Uterus (tissue), 4 donors: ENCODE results near the gene SETD4. TPM values are rescaled to one million over a fixed set of nuclear protein-coding genes. Genes with fewer than 3 reads are reported as not detected.
"Not testable (repeated sequence)": the region's sequence is repeated elsewhere in the genome, so short reads cannot be mapped to it uniquely, and the experiment has no call there.

Experiments used
- DNase-seq, 2 donors: peaks; one replicate each; pipeline ENCODE4 v3.0.0-alpha.2; 2019 to 2020
- H3K27ac ChIP-seq, 2 donors: fragments of 200-600 bp; sonication (generic); 1 replicate in 1 of 2; 2 replicates in 1 of 2; pipeline ENCODE4 v1.5.1; 2016 to 2018
- H3K27me3 ChIP-seq, 2 donors: fragments of 200-600 bp; sonication (generic); one replicate each; pipeline ENCODE4 v1.5.1; 2018 to 2019; ENCODE audit warnings: control low read depth in 1 of 2
- H3K36me3 ChIP-seq, 2 donors: fragments of 200-600 bp; sonication (generic); one replicate each; pipeline ENCODE4 v1.5.1; 2019; ENCODE audit warnings: control low read depth in 1 of 2
- H3K4me1 ChIP-seq, 2 donors: fragments of 200-600 bp; sonication (generic); one replicate each; pipeline ENCODE4 v1.5.1; 2018 to 2019; ENCODE audit warnings: control low read depth in 1 of 2
- H3K4me3 ChIP-seq, 2 donors: fragments of 200-600 bp; sonication (generic); 1 replicate in 1 of 2; 2 replicates in 1 of 2; pipeline ENCODE4 v1.5.1; 2018 to 2019; ENCODE audit warnings: mild to moderate bottlenecking in 1 of 2
- H3K9me3 ChIP-seq, 2 donors: fragments of 200-600 bp; sonication (generic); one replicate each; pipeline ENCODE4 v1.5.1; 2019; ENCODE audit warnings: control low read depth in 1 of 2
- CTCF ChIP-seq, 4 experiments: fragments of 200-600 bp in 2 of 4; fragments of 450-650 bp in 2 of 4; sonication (generic) in 2 of 4; IDR thresholded peaks; one replicate each; pipeline ENCODE4 v1.5.1; 2016 to 2019; ENCODE audit warnings: antibody characterized with exemption in 4 of 4, mild to moderate bottlenecking in 2 of 4, moderate library complexity in 1 of 4
- POLR2A ChIP-seq, 2 donors: fragments of 450-650 bp; IDR thresholded peaks; one replicate each; pipeline ENCODE4 v1.6.1; 2016; ENCODE audit warnings: antibody characterized with exemption in 2 of 2, mild to moderate bottlenecking in 1 of 2, moderate library complexity in 1 of 2
- intact Hi-C: fragments of 100-400 bp; cut with DNase I; formaldehyde crosslinking; loops from one replicate; pipeline ENCODE4 v1.15.1; 2023; ENCODE audit warnings: low total_unique reads
- total RNA-seq, 4 donors: library from RNA; depleted of rRNA in 3 of 4; stranded (reverse); fragments of >200 nt in 3 of 4; gene quantifications; one replicate each; pipeline versions ENCODE4 v1.1.0 to v1.2.4, GENCODE V29; 2014 to 2023
- donor health status: DM: yes; HTN: yes; CAD: no.

Gene SETD4
- total RNA-seq, 4 donors from 2014 or later = 12.4 to 35.6 (median 22.3) TPM

GRCh38 chr21:36077758-36078157, 17.4 kb upstream of the SETD4 start:
- no peak for TF ChIP-seq POLR2A (IDR thresholded peaks at IDR 0.05)
- no peak for TF ChIP-seq CTCF (IDR thresholded peaks at IDR 0.05)
- no peak overlapping the region for H3K27ac ChIP-seq
- no peaks in the 10 kb centered on the region for H3K27me3 ChIP-seq
- no peaks in the 10 kb centered on the region for H3K9me3 ChIP-seq
- H3K4me1 ChIP-seq = no peaks in the 10 kb centered on the region
- DNase-seq = no peak
- H3K36me3 ChIP-seq = no peaks in the 10 kb centered on the region
- no peak overlapping the region for H3K4me3 ChIP-seq
- intact Hi-C loops = no loop called here

- Histone ChIP-seq H3K9me3 (no peaks in the 10 kb centered on the region), H3K4me1 (no peaks in the 10 kb centered on the region), H3K36me3 (no peaks in the 10 kb centered on the region), H3K4me3 (no peak overlapping the region), H3K27ac (no peak overlapping the region), H3K27me3 (no peaks in the 10 kb centered on the region)
- TF ChIP-seq CTCF (IDR thresholded peaks at IDR 0.05) (no peak), POLR2A (IDR thresholded peaks at IDR 0.05) (no peak)
- no peak for DNase-seq
- intact Hi-C loops = no loop called here
These were observed 16.7 kb upstream of the SETD4 start for GRCh38 chr21:36076878-36077655.

GRCh38 chr21:36075953-36076352, 15.6 kb upstream of the SETD4 start:
- intact Hi-C loops = no loop called here
- no peaks in the 10 kb centered on the region for H3K9me3 ChIP-seq

GRCh38 chr21:36075171-36075570, 14.8 kb upstream of the SETD4 start:
- peaks cover 0 to 3% of the 10 kb centered on the region in 2 donors for H3K4me1 ChIP-seq
- H3K4me3 ChIP-seq = no peak overlapping the region
- H3K27ac ChIP-seq = no peak overlapping the region

More at GRCh38 chr21:36075953-36076352, 15.6 kb upstream of the SETD4 start:
- Histone ChIP-seq H3K4me3 (no peak overlapping the region), H3K27me3 (no peaks in the 10 kb centered on the region), H3K27ac (no peak overlapping the region), H3K4me1 (peaks cover 0 to 2% of the 10 kb centered on the region in 2 donors), H3K36me3 (no peaks in the 10 kb centered on the region)
- TF ChIP-seq POLR2A (IDR thresholded peaks at IDR 0.05) (no peak), CTCF (IDR thresholded peaks at IDR 0.05) (no peak)
- no peak for DNase-seq

GRCh38 chr21:36073911-36074310, 13.6 kb upstream of the SETD4 start:
- H3K4me1 ChIP-seq, H3K36me3 ChIP-seq, intact Hi-C loops, H3K27ac ChIP-seq, DNase-seq, H3K9me3 ChIP-seq, H3K4me3 ChIP-seq, H3K27me3 ChIP-seq: not testable (repeated sequence)

More at GRCh38 chr21:36075171-36075570, 14.8 kb upstream of the SETD4 start:
- no peak for DNase-seq
- Histone ChIP-seq H3K9me3 (no peaks in the 10 kb centered on the region), H3K27me3 (no peaks in the 10 kb centered on the region), H3K36me3 (no peaks in the 10 kb centered on the region)
- no peak for TF ChIP-seq CTCF (IDR thresholded peaks at IDR 0.05)
- no peak for TF ChIP-seq POLR2A (IDR thresholded peaks at IDR 0.05)
- intact Hi-C loops = no loop called here
